ENCODE data around the gene MEN1.

- no peak for TF ChIP-seq ZNF248 (tag by site-specific recombination; IDR thresholded peaks at IDR 0.05)
- TF ChIP-seq PRDM10 (tag by site-specific recombination; IDR thresholded peaks at IDR 0.05) = no peak
- peak; percentile 29; the same call in 1 of the 2 replicates for TF ChIP-seq CTCF (tag by site-specific recombination; IDR thresholded peaks at IDR 0.05)
- TF ChIP-seq ZFP69B (tag by site-specific recombination; IDR thresholded peaks at IDR 0.05) = no peak
- no peak for TF ChIP-seq ZNF416 (tag by site-specific recombination; IDR thresholded peaks at IDR 0.05)
- TF ChIP-seq ZNF121 (tag by site-specific recombination; IDR thresholded peaks at IDR 0.05) = no peak
- no peak for TF ChIP-seq ZNF580 (tag by site-specific recombination; IDR thresholded peaks at IDR 0.05)
- no peak for TF ChIP-seq ZNF280D (tag by site-specific recombination; IDR thresholded peaks at IDR 0.05)
- no peak for TF ChIP-seq PATZ1 (tag by site-specific recombination; IDR thresholded peaks at IDR 0.05)
- no peak for TF ChIP-seq ZFP41 (tag by site-specific recombination; IDR thresholded peaks at IDR 0.05; ENCODE audit: borderline replicate concordance)
- no peak for TF ChIP-seq PRDM1 (tag by site-specific recombination; IDR thresholded peaks at IDR 0.05)
Observed at GRCh38 chr11:64804346-64805210, 5.8 kb downstream of the MEN1 start.

All from HEK293 (cell line).